ENCODE data around the gene CDK2AP2. TPM values are rescaled to one million over a fixed set of nuclear protein-coding genes. Genes with fewer than 3 reads are reported as not detected.
A peak's percentile ranks its signal among the peaks of the same experiment; 100 is the strongest.

The CDK2AP2 gene
- total and polyA plus RNA-seq, 2 donors (not counting 1 experiment from before 2014, with no cell fraction given), result 62.7 to 112 TPM

- Histone ChIP-seq H2AFZ (ENCODE audit: insufficient read depth, low read depth, low read length, poor library complexity, severe bottlenecking) (peak overlapping the region; percentile 83), H3K27ac (ENCODE audit: low read length in 2 of 2) (peak overlapping the region; percentile 82 to 94), H3K79me2 (ENCODE audit: control insufficient read depth, insufficient read depth, low read length) (peaks cover 52% of the 10 kb centered on the region), H4K20me1 (ENCODE audit: control insufficient read depth, insufficient read depth, low read length, poor library complexity, severe bottlenecking) (peaks cover 10% of the 10 kb centered on the region), H3K4me3 (ENCODE audit: control extremely low read depth in 1 of 5, extremely low read depth in 1 of 5, insufficient read depth in 1 of 5, low read depth in 2 of 5, low read length in 4 of 5) (peak overlapping the region in 4 of 5 experiments; percentile 38 to 78 (median 76)), H3K36me3 (replicated peaks in 1 of 2; ENCODE audit: control extremely low read depth in 1 of 2, control insufficient read depth in 1 of 2, extremely low read depth in 1 of 2, insufficient read depth in 2 of 2, low read length in 1 of 2) (peaks cover 2 to 9% of the 10 kb centered on the region in 2 experiments), H3K9ac (ENCODE audit: low read length) (peak overlapping the region; percentile 91), H3K27me3 (replicated peaks in 1 of 4; ENCODE audit: control extremely low read depth in 1 of 4, control insufficient read depth in 3 of 4, insufficient read depth in 4 of 4, low read length in 3 of 4) (no peaks in the 10 kb centered on the region), H3K4me1 (ENCODE audit: control insufficient read depth in 2 of 2, insufficient read depth in 2 of 2, low read length in 2 of 2) (peaks cover 59 to 93% of the 10 kb centered on the region in 2 donors), H3K9me3 (ENCODE audit: control extremely low read depth in 1 of 3, control insufficient read depth in 2 of 3, insufficient read depth in 1 of 3, low read length in 2 of 3) (peaks cover 0 to 12% (median 0%) of the 10 kb centered on the region in 3 donors), H3K4me2 (replicated peaks; ENCODE audit: low read depth, low read length, poor library complexity, severe bottlenecking) (peak overlapping the region; percentile 97)
- intact Hi-C loops (cut with micrococcal nuclease), result loop anchor here (1.0 kb wide), 6 partner anchors 18 to 61 kb away; partner anchors contain the start of genes CDK2AP2, PTPRCAP and RPS6KB2
- 85% methylated on average over 17 of the region's 20 CpGs for WGBS (ENCODE audit: insufficient coverage)
- Mint-ChIP-seq H3K27ac (peak overlapping the region; percentile 97), H3K4me3 (peak overlapping the region; percentile 89), H3K4me1 (peaks cover 69% of the 10 kb centered on the region), H3K9me3 (ENCODE audit: insufficient read depth) (no peaks in the 10 kb centered on the region), H3K27me3 (no peaks in the 10 kb centered on the region)
- no peak for TF ChIP-seq EZH2 (IDR thresholded peaks at IDR 0.05; ENCODE audit: borderline replicate concordance, insufficient read depth, low read depth, low read length, poor library complexity, severe bottlenecking)
- TF ChIP-seq, protein P1, sequence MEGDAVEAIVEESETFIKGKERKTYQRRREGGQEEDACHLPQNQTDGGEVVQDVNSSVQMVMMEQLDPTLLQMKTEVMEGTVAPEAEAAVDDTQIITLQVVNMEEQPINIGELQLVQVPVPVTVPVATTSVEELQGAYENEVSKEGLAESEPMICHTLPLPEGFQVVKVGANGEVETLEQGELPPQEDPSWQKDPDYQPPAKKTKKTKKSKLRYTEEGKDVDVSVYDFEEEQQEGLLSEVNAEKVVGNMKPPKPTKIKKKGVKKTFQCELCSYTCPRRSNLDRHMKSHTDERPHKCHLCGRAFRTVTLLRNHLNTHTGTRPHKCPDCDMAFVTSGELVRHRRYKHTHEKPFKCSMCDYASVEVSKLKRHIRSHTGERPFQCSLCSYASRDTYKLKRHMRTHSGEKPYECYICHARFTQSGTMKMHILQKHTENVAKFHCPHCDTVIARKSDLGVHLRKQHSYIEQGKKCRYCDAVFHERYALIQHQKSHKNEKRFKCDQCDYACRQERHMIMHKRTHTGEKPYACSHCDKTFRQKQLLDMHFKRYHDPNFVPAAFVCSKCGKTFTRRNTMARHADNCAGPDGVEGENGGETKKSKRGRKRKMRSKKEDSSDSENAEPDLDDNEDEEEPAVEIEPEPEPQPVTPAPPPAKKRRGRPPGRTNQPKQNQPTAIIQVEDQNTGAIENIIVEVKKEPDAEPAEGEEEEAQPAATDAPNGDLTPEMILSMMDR (IDR thresholded peaks at IDR 0.05), result no peak
- CTCF ChIA-PET, result interaction anchor here (1.0 to 1.8 kb wide), 2 partner anchors 27 to 62 kb away, joined by 3 to 8 read pairs; partner anchors contain the start of genes PPP1CA and PTPRCAP
- DNase-seq (no peak), ATAC-seq (ENCODE audit: low read depth) (no peak)
- POLR2A ChIA-PET, result interaction anchor here (0.7 to 10.4 kb wide), 7 partner anchors 14 to 61 kb away, joined by 3 to 215 read pairs (median 5); partner anchors contain the start of genes PPP1CA, PTPRCAP, RPS6KB2 and TBC1D10C
Observed at GRCh38 chr11:67463680-67464410, 44.1 kb downstream of the CDK2AP2 start.
